Fibroblast of skin of right biceps (primary cell): ENCODE data around the gene MAML2.
"Not testable (repeated sequence)": the region's sequence is repeated elsewhere in the genome, so short reads cannot be mapped to it uniquely, and the experiment has no call there.

Source experiments
- DNase-seq: peaks from one replicate; pipeline ENCODE4 v3.0.0-alpha.2; 2013

Gene MAML2

DNA sequence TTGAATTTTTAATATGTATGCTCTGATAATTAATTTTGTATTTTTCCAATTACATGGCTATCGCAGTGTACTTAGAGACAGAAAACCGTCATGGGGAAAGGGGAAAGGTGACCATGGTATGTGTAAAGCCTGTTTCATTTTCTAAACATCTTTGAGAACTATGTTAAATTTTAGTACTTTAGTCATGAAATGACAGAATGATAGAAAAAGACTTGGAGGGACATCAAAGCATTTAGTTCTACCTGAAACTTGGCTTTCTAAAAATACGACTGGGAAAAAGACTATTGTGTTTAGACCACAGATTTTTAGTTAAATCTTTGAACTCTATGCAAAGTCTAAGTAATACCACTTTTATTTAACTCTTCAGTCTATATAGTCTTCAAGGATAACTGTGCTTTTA, 54.1 kb downstream of the MAML2 start:
- no peak for DNase-seq

DNA sequence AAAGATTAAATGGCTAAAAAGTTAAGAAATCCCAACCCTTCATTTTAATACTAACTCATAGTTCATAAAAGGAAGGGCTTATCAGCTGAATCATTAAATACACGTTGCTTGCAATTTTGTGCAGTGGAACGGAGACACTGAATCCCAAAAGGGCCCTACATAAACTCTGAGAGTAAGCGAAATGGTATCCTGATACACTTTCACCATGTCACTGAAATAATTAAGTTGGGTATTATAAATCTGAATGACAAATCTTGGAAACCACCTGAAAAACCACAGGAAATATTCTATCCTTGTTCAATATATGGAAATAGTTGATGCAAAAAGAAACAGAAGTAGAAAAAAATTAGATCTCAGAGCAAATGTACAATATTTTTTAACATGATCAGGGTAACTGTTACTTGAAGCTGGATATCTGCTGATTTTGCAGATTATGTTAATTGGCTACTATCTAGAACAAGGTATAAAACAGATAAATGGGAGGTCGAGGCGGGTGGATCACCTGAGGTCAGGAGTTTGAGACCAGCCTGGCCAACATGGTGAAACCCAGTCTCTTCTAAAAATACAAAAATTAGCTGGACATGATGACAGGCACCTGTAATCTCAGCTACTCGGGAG, 55.1 kb downstream of the MAML2 start:
- DNase-seq, result peak; percentile 53

- not testable (repeated sequence) for DNase-seq
Observed at GRCh38 chr11:96285985-96286384, 57.0 kb downstream of the MAML2 start.

DNA sequence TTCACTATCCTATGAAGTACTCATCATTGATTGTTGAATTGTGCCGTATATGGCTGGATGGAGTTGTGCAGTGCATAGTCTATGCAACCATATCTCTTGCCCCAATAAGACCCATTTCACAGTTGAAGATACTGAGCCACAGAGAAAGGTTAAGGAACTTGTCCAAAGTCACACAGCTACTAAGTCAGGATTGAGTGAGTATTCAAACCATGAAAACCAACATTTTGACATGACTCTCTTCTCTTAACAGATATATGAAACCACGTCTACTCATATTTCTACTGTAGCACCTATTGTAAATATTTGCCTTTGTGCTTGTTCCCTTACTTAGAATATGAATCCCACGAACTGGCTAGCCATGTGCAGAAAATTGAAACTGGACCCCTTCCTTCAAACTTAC, 58.1 kb downstream of the MAML2 start:
- DNase-seq, result no peak

DNA sequence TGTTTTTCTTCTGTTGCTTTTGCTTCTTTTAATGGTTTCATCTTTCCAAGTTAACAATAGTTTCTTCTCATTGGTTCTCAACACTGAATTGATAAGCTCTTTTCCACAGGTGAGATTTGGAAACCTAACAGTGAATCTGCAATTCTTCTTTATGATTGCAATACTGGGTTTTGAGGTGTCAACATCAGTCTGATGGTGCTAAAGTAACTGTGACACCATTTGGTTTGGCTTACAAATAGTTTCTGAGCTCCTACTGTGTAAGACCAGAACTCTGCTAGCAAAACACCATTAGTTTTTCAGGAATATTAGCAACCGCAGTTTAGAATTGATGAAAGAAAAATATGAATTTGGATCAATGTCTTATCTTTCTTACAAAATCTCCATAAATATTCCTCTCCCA, 58.6 kb downstream of the MAML2 start:
- no peak for DNase-seq

- no peak for DNase-seq
Observed at GRCh38 chr11:96282625-96283220, 60.3 kb downstream of the MAML2 start.

- DNase-seq, result no peak
Observed at GRCh38 chr11:96280444-96280843, 62.6 kb downstream of the MAML2 start.

- no peak for DNase-seq
Observed at GRCh38 chr11:96279896-96280290, 63.1 kb downstream of the MAML2 start.

DNA sequence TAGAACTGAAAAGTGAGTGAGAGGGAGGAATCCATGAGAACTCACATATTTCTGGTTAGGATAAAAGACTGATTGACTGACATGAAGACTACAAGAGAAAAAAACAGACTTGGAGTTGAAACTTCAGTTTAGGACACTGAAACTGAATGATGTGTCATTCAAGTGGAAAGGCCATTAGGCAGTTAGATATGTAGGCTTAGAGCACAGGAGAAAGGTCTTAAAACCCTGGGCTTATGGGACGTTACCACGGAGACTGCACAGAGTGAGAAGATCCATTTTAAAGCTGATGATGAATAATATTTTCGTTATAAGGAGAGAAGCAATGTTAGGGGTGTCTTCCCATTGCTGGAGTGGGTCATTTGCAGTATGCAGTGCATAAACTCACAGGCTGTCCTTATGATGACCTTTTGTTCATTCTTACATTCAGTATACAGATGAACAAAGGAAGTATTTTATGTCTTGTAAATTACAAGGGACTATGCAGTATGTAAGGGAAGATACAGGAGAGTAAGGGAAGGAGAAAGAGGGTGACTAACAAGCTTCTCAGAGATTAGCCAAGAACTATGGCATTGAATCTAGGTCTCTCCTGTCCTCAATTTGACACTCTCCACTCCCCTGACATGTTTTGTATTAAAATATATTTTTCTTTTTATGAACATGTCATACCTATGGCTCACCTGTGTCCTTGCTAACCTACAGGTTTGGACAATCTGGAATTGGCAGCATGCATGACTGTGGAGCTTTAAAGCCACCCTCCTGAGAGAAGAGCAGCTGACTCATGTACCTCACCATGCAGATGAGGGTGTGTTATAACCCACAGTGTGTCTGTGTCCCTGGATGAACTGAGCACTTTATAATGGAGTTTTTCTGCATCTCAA, 63.7 kb downstream of the MAML2 start:
- DNase-seq, result peak; percentile 66

DNA sequence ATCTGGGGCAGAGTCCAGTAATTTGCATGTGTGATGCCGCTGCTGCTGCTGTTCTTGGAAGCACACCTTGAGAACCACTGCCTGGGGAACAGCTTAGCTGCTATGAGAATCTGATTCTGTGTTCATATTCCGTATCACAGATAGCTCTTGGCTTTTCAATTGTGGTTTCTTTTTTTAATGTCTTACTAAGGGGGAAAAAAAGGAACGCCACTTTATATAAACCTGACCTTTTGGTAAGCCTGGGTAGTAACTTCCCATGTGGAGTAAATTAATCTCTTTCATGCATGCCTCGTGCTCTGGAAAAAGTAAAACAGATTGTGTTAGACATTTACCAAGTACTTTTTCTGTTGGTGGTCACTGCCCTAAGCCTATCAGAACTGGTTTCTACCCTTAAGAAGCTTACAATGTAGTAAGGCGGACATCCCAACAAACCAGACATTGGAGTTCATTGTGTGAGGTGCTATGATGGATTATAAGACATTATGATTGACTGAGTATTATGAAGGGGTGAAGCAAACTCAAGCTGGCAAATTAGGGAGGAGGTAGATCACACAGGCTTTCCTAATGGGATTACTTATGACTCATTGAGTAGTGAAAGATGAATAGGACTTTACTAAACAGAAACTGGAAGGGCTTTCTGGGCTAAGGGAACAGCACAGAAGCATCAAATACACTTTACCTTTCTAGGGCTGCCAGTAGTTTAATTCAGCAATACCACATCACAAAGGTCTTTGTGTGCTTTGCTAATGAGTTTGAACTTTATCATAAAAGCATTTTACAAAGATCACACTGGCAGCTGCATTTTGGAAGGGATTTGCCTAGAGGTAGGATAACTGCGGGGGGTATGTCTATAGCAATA, 64.7 kb downstream of the MAML2 start:
- peak; percentile 52 for DNase-seq

- DNase-seq, result no peak
Observed at GRCh38 chr11:96277696-96278038, 65.3 kb downstream of the MAML2 start.

GRCh38 chr11:96276836-96277235, 66.2 kb downstream of the MAML2 start:
- no peak for DNase-seq

- peak; percentile 58 for DNase-seq
Observed at GRCh38 chr11:96275801-96276594, 67.0 kb downstream of the MAML2 start.

DNA sequence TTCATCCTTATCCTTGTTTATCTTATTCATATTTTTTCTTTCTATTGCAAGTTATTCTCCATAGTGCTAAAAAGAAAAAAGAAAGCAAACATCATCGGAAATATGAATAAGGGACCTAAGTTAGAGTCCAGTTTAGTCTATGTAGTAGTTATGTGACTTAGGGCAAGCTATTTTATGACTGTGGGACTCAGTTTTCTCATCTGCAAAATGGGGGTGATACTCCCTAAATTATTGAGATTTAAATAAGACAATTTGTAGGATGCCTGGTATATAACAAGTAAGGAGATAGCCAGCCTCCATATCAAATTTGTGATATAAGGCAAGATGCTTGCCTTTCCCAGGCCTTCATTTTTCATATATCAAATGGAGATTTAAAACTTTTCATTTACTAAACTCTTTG, 69.5 kb downstream of the MAML2 start:
- DNase-seq, result no peak

- DNase-seq, result peak; percentile 58
Observed at GRCh38 chr11:96272529-96273222, 70.3 kb downstream of the MAML2 start.

- no peak for DNase-seq
Observed at GRCh38 chr11:96271777-96272176, 71.2 kb downstream of the MAML2 start.

- not testable (repeated sequence) for DNase-seq
Observed at GRCh38 chr11:96271352-96271751, 71.6 kb downstream of the MAML2 start.

DNA sequence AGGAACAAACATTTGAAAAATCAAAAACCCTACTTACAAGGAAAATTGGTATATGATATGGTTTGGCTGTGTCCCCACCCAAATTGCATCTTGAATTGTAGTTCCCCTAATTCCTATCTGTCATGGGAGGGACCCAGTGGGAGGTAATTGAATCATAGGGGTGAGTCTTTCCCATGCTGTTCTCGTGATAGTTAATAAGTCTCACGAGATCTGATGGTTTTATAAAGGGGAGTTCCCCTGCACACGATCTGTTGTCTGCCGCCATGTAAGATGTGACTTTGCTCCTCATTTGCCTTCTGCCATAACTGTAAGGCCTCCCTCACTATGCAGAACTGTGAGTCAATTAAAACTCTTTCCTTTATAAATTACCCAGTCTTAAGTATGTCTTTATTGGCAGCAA, 74.5 kb downstream of the MAML2 start:
- not testable (repeated sequence) for DNase-seq

DNA sequence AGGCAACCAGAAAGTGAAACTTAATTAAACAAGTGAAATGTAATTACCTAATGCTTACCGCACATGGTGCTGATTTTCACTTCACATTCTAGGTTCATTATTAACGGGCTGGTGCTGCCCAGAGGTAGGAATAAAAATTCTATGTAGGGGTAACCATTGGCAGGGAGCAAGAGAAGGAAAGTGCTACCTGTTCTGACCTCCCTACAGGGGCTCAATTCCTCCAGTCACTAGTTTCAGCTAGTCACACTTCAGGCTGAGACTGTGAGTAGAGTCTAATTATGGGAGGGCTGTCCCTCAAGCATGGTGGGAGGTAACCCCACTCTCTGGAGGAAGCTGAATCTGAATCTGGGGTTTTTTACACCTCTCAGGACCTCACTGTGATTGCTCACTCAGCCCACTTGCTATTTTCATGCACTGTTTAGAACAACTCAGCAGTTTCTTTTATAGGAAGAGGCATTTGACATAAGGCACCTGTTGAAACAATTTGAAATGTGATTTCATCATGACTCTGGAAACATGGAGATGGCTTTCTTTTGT, 75.4 kb downstream of the MAML2 start:
- no peak for DNase-seq

GRCh38 chr11:96267001-96267495, 75.9 kb downstream of the MAML2 start:
- DNase-seq, result no peak

DNA sequence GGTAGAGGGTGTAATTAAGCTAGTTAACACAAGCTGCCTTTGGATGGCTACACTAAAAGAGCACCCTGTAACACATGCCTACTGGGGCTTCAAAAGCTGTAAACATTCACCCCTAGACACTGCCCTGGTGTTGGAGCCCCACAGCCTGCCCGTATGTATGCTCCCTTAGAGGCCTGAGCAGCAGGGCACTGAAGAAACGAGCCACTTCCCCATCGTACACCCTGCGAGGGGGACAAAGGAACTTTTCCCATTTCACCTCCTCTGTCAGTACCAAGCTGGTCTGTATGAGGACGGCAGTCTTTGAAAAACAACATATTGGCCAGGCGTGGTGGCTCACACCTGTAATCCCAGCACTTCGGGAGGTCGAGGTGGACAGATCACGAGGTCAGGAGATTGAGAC, 77.0 kb downstream of the MAML2 start:
- DNase-seq, result no peak
